ENCODE data around the gene PTPRQ.

PTPRQ gene

DNA sequence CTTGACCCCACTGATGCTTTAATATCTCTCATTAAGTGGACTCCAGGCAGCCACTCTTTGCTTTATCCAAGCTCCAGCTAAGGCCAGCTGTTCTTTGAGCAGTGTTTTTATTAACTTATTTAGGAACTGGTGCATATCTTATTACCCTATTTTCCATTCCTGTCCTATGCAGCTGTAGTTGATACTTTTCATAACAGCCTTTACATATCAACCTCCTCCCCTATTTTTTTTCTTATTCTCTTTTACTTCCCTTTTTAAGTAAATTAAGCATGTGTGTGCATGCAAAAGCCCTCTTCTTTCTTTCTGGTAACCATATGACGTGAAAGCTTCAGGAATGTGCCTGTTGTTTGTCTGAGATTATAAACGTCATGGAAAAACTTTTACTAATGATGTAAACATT lies 121.2 kb downstream of the PTPRQ start:
- no peak for DNase-seq

DNA sequence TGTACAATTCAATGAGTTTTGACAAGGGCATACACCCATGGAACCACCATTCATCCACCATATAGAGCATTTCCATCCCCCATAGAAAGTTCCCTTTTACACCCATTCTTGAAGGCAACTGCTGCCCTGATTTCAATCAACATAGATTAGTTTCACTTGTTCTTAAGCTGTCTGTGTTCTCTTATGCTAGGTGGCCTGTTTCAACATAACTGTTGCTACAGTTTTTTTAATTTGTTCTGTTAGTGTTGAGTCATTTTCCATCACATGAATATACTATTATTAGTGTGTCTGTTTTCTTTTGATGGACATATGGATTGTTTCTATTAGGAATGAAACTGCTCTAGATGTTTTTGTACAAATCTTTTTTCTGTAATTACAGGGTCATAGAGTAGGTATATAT lies 123.4 kb downstream of the PTPRQ start:
- no peak for DNase-seq

DNA sequence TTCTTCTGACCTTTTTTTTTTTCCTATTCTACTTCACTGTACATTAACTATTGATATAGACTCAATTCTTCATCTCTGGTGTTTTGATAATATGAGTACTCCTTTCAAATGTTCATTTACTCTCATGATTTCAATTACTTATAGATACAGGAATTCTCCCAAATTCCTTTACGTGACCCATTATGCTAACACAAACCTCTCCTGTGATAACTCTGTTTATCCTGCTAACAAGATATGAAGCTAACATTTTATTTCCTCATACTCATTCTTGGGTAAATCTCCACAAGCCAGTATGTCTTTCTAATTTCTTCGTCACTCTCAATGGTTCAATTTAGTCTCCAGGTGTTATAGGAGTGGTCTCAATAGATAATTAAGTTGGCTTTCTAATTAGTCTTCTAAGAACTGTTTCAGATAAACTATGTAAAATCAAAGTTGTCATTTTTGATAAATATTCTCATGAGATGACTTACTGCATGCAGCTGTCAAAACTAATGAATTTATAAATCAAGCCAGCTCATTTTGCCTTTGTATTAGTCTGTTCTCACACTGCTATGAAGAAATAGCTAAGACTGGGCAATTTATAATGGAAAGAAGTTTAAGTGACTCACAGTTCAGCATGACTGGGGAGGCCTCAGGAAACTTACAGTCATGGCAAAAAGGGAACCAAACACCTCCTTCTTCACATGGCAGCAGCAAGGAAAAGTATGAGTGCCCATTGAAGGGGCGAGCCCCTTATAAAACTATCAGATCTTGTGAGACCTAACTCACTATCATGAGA lies 132.8 kb downstream of the PTPRQ start:
- no peak for DNase-seq

DNA sequence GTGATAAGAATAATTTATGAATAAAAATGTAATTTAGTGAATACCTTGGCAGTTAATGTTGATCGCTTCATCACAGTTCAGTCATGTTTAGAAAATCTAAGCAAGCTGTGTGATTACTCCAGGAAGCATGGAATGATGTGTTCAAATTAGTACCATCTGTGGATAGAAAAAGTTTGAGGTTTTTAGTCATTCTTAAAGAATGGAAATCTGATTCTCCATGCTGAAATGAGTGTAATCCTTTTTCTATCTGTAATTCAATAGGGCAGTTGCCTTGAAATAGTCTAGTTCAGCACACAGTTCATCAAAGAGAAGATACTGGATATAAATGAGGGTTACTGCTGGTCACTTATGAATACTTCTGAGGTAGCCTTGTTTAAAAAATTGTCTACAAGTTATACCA lies 136.2 kb downstream of the PTPRQ start:
- DNase-seq: no peak

DNA sequence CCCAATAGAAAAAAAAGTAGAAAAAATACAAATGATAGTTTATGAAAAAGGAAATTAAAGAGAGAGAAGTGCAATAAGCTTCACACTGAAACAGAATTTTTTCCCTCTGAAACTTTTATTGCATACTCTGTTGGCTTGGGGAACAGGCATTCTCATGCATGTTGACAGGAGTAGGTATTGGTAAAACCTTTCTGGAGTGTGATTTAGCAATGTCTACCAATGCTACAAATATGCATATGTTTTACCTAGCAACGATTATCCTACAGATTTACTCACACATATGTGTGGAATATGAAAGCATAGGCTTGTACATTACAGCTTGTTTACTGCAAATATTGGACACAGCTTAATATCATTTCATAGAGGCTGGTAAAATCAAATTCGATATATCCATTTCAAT lies 137.7 kb downstream of the PTPRQ start:
- DNase-seq: no peak

DNA sequence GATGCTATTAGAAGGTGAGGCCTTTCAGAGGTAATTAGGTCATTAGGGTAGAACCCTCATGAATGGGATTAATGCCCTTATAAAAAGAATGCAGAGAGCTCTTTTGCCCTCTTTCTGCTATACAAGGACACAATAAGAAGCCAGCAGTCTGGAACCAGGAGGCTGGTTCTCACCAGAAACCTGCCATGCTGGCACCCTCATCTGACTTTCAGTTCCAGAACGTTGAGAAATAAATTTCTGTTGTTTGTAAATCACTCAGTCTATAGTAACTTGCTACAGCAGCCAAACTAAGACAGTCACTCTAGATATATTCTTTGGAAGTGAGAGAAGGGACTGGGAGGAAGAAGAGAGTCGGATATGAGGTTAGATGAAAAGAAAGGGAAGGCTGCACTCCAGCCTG lies 138.4 kb downstream of the PTPRQ start:
- DNase-seq: no peak

DNA sequence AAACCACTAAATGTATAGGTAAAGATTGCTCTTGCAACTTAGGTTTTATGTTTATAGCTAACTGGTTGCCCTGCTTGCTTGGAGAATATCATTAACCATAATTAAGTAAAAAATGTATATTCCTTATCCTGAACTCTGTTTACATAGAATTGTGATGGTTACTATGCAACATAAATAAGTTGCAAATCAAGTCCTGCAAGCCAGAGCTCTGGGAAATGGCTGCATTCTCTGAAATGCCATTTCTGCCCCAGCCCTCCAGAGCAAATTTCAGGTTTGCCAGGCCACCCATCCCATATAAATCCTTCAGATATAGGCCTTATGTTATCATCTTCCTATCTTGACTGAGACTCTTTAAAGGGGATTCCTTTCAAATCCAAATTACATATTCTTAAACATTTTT lies 145.0 kb downstream of the PTPRQ start:
- DNase-seq: no peak

DNA sequence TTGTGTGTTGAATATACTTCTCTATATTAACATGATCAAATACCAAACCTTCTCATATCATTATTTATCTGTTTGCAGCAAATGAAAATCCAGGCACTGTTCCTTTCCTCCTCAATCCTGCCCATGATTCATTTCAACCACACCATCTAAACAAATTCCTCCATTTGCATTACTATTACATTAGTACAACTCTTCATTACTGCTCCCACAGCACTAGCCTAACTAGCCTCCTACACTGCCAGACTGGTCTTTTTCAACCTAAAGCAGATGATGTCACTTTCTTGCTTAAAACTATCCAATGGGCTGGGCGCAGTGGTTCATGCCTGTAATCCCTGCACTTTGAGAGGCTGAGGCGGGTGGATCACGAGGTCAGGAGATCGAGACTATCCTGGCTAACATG lies 146.1 kb downstream of the PTPRQ start:
- no peak for DNase-seq

DNA sequence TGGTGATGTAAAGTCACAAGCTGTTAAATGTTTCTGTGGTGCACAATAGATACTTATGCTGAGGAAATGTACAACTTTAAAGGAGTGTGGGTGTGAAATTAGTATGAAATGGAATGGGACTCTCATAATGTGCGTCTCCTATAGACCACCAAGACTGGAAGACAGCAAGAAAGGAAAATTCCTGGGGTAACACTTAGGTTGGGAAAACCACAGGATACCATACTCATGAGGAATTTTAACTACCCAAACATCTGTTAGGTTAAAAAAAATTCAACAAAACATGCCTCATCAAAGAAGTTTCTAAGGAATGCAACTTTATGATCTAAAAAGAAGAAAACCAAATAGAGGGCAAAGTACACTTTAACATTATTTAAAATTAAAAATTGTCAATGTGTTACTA lies 149.7 kb downstream of the PTPRQ start:
- DNase-seq: no peak

DNA sequence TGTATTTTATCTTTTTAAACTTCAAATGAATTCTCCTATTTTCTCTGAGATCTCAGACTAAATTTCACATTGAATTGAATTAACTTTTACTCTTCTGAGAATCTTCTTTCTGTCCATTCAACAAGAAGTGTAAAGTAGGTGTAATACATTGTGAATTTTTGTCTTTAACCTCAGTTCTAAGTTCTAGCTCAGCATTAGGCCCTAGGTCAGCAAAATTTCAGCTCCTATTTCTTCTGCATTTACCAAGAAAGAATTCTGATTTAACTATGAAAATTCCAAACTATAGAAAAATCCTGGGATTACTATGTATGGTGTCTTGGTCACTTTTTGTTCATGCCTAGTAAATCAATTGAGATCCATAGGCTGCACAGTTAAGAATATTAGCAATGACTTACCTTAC lies 152.5 kb downstream of the PTPRQ start:
- DNase-seq: no peak

DNA sequence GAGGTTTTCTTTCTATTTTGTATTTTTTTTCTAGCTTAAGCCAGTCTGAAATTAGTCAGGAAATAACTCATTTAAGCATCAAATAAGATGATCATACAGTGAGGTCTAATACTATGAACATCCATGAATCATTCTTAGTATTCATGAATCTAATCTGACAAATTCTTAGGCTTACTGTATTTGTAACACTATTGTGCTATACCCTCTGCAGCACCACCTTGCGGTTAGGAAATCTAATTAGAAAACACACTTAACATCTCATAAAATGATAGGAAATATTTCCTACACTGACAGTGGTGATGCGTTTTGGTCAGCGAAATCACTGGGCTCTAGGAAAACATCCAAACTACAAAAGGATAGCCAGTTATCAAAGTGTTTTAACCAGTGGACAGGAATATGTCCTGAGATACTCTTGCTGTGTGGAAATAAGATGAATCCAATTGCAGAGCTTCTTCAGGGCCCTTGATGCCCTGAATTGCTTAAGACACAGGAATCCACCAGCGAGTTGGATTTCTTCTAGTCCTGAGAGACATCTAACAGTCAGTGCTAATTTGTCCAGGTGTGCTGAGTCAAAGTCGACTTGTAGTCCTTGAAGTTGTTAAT lies 154.1 kb downstream of the PTPRQ start:
- no peak for DNase-seq

DNA sequence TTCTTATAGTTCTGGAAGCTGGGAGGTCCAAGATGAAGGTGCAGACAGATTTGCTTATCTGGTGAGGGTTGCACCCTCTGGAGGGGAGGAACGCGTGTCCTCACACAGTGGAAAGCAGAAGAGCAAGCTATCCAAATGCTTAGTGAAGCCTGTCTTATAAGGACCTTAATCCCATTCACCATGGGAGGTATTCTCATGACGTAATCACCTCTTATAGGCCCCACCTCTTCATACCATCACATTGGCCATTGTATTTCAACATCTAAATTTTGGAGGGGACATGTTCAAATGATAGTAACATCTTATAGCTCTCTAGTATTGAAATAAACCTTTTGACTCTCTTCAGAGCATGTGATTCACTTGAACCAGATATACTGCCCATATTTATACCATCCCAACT lies 158.4 kb downstream of the PTPRQ start:
- DNase-seq: no peak

DNA sequence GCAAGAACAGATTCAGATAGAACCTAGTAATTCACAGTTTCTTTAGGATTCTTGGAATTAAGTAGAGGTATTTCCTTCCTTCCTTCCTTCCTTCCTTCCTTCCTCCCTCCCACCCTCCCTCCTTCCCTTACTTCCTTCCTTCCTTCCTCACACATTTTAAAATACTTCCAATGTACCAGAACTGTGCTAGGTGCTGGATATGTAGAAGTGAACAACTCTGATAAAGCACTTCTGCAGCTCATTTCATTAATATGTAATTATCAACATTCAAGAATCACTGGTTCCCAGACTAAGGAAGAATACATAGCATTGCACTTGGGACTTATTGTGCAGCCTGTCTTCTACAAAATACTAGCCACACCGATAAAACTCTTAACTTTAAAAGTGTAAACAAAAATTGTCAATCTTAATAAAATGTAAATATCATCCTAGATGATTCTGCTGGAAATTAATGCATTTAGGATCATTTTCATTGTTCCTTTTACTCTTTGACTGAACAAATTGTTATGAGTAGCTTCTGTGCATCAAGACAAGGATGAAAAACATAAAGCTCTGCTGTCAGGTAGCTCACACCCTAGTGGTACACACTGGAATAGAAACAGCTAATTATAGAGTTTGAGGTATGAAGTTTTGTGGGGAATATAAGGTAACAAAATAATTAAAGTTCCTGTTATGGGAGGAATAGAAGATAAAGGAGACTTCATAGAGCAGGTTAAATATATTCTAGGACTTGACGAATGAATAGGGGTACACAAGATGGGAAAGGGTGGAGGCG lies 163.5 kb downstream of the PTPRQ start:
- no peak for DNase-seq

DNA sequence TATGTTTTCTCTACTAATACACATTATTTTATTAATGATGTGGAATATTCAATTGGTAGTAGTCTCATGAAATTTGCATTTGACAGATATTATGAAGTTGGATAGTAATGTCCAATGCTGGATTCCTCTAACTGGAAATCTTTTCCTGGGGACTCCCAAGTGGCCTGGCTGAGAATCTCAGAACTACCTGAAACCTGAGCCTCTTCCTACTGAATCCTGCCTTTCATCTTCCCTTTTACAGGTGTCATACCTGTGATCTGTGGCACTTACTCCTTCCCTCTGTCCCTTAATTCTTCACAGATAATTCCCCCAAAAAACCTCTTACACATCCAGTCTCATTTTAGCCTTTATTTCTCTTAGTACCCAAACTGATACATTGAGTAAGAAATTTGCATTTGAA lies 173.7 kb downstream of the PTPRQ start:
- no peak for DNase-seq

DNA sequence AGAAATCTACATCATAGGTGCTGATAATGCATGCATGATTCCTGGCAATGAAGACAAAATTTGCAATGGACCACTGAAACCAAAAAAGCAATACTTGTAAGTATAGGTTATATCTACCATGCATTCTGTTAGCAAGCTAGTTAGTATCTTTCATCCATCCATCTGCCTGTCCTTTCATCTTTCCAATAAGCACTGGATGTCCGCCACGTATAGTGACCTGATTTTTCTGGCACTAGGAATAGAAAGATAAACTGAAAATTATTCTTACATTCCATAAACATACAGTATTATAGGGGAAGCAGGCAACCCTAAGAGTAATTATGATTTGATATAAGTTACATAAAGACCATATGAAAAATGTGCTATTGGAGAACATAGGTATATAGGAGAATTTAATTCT lies 176.2 kb downstream of the PTPRQ start:
- DNase-seq: no peak

DNA sequence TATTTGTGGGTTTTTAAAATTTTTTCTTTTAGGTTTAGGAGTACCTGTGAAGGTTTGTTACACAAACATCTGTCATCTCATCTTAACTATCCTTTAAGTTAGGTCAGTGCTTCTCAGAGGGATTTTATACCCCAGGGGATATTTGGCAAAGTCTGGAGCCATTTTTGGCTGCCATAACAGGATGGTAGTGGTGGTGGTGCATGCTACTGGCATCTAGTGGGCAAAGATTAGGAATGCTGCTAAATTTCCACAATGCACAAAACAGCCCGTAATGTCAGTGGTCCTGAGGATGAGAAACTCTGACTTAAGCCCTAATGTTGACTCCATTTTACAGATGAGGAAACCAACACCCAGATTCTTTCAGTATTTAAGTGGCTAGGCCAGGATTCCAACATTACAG lies 178.2 kb downstream of the PTPRQ start:
- DNase-seq: no peak

DNA sequence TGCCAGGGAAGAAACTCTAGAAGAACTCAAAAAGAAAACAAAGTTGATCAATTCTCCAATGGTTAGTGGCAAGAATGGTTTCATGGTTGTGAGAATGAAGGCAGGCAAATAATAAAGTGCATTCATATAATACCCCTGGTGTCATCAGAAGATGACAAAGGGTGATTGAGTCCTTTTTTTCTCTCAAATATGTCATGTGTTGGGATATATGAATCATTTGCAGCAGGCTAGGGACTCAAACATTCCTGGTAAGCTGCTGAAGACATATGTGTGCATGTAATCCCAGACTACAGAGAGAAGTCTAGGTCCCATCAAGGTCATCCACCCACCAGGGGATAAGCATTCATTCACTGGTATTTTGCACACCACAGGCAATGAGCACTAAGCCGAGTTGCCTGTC lies 181.0 kb downstream of the PTPRQ start:
- no peak for DNase-seq

DNA sequence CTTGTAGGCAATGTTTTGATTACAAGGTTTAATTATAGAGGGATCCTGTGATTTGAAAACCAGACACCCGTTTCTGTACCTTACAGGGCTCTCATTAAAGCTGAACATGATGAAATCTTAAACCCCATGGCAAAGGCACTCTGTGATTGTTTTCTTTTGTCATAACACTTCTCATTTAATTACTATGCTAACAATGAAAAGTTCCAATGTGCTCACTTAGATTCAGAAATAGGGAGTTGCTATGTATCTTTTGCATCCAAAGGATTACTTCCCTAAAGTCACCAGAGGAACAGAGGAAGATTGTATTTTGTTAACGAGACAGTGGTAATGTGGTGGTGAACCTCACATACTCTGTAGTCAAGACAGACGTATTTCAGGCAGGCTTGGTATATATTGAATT lies 181.9 kb downstream of the PTPRQ start:
- DNase-seq: no peak

DNA sequence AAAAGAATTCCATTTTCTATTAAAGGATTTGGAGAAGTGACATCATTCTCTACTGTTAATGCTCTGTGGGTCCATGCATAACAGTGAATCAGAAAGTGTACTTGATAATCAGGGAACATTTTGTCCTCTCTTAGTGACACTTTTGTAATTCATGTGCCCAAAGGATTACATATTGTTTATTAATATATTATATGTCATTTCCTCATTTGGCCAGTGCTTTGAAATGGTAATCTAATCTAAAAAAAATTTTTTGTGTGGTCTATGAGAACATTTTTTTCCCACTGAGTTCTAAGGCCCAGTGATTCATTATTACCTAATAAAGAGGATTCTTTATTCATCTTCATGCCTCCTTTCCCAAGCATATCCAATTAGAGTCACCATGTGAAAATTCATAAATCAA lies 183.7 kb downstream of the PTPRQ start:
- no peak for DNase-seq

DNA sequence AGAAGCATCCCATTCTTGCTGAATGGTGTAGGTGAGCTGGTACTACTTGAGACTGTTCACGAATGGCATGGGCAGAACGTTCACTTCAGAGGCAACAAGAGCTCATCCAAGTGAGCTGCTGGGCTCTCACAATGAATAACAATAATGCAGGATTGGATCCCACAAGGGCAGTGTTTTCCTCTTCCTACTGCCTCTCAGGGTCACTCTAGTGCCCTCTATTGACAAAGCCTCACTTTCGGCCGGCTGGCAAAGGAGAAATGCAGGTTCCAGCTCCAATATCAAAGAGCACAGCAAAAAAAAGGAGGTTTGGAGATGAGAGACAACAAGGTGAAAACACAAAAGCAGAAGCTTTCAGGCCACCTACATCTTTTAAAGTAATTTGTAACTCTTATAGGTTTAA lies 188.8 kb downstream of the PTPRQ start:
- DNase-seq: no peak

DNA sequence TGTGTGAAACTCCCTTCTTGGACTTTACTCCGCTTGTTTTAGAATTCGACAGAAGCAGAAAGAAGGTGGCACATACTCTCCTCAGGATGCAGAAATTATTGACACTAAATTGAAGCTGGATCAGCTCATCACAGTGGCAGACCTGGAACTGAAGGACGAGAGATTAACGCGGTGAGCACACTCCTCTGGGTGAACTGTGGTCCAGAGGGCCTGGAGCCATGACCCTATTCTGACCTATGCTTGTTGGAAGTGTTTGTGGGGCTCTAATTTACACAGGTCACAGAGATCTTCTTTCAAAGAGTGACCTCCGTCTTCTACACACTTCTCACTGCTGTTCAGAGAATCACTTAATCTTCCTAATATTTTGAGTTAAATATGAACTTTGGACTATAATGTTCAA lies 190.9 kb downstream of the PTPRQ start:
- no peak for DNase-seq

DNA sequence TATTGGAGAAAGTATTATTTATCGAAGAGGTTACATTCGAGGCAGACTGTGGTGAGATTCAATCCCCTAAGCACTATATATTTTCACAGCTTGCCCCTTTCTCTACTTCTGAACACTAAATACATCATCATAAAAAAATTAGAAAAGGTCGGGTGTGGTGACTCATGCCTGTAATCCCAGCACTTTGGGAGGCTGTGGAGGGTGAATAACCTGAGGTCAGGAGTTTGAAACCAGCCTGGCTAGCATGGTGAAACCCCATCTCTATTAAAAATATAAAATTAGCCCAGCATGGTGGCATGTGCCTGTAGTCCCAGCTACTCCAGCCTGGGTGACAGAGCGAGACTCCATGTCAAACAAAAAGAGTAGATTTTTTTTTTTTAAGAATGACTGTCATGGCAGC lies 192.8 kb downstream of the PTPRQ start:
- DNase-seq: no peak

DNA sequence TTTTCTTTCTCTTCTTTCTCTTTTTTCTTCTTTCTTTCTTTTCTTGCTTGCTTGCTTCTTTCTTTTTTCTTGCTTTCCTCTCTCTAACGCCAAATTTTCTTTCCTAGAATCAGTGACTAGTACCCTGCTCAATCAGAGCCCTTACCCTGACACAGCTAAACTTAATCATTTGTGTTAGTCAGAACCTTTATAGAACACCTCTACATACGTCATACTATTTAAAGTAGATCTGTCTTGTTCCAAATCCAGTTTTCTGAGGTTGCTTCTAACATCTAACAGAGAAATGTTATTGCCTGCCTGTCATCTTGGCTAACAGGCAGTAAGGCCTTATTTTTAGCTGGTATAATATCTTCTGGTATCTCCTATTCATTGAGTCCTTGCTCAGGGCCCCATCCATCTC lies 197.9 kb downstream of the PTPRQ start:
- no peak for DNase-seq

DNA sequence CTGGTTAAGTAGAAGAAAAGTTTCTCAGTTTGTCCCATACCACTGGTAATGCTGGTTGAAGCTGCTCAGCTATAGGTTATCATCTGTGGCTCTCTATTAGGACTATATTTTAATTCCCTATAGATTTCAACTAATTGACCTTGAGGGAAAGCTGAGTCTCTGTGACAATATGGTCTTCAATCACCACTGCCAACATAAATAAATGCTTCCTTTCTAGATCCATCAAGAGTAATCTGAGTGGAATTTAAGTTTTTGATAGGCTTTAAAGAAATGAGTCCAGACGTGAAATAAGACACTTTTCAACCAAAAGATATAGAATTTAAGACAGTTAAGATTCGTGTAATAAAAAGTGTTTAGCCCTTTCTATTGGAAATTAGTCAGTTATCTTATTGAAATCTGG lies 199.9 kb downstream of the PTPRQ start:
- no peak for DNase-seq

Measured in activated CD8-positive, alpha-beta memory T cell treated with anti-CD3 and anti-CD28 coated beads, Interleukin-2, amount 50 U/mL, for 48 hours (primary cell).